ENCODE measurements around the gene SEMA6B. TPM values are rescaled to one million over a fixed set of nuclear protein-coding genes. Genes with fewer than 3 reads are reported as not detected.
A peak's percentile ranks its signal among the peaks of the same experiment; 100 is the strongest.

The SEMA6B gene
- total and polyA plus RNA-seq, 2 donors (not counting 3 experiments of a cell fraction or from before 2014, with no cell fraction given), result 97.8 to 176 TPM

- intact Hi-C loops (cut with micrococcal nuclease) (no loop called here), dilution Hi-C loops (cut with MboI; ENCODE audit: extremely low pct_ligation_motif_present, low sequenced_read_pairs) (no loop called here)
- Histone ChIP-seq H3K9me1 (replicated peaks; ENCODE audit: control insufficient read depth, extremely low read depth, insufficient read depth, low read length) (no peaks in the 10 kb centered on the region), H3K79me2 (ENCODE audit: control insufficient read depth, insufficient read depth, low read length) (no peaks in the 10 kb centered on the region), H3K4me3 (replicated peaks in 1 of 3; ENCODE audit: insufficient read depth in 1 of 3, low read depth in 1 of 3, low read length in 3 of 3) (peak overlapping the region; percentile 11 to 90 (median 31)), H3K4me1 (ENCODE audit: control insufficient read depth, extremely low read depth, insufficient read depth, low read length) (peaks cover 26% of the 10 kb centered on the region), H3K9me3 (replicated peaks; ENCODE audit: control insufficient read depth, insufficient read depth, low read length) (no peaks in the 10 kb centered on the region), H3K27ac (ENCODE audit: insufficient read depth, low read depth, low read length) (no peak overlapping the region), H3K9ac (replicated peaks; ENCODE audit: extremely low read depth, insufficient read depth, low read length) (peak overlapping the region; percentile 32), H3K36me3 (ENCODE audit: control insufficient read depth in 2 of 2, extremely low read depth in 1 of 2, insufficient read depth in 2 of 2, low read length in 2 of 2) (peaks cover 0 to 8% of the 10 kb centered on the region in 2 experiments), H4K20me1 (replicated peaks; ENCODE audit: control insufficient read depth, extremely low read depth, insufficient read depth, low read length) (no peaks in the 10 kb centered on the region), H3K4me2 (ENCODE audit: insufficient read depth, low read length) (peak overlapping the region; percentile 42), H2AFZ (ENCODE audit: low read depth, low read length) (no peak overlapping the region), H3K27me3 (ENCODE audit: control insufficient read depth in 2 of 2, insufficient read depth in 2 of 2, low read length in 2 of 2) (no peaks in the 10 kb centered on the region)
- TF ChIP-seq MAX (IDR thresholded peaks at IDR 0.05; ENCODE audit: insufficient read depth, insufficient read length), result peak; percentile 4
- peak in 1 of 2 donors; percentile 34 for TF ChIP-seq CTCF (IDR thresholded peaks at IDR 0.05; ENCODE audit: extremely low read depth in 1 of 2, insufficient read depth in 1 of 2, low read depth in 1 of 2, low read length in 2 of 2)
- TF ChIP-seq FOS (IDR thresholded peaks at IDR 0.05; ENCODE audit: borderline replicate concordance, insufficient read depth, low read length), result no peak
- ChIA-PET POLR2A (no interaction called here), CTCF (interaction anchor here (0.6 to 3.4 kb wide), 8 partner anchors 11 to 56 kb away, joined by 3 to 18 read pairs (median 4); partner anchors contain the start of gene SEMA6B)
- FAIRE-seq, result no peak
- no peak for DNase-seq (ENCODE audit: low read depth, low spot score)
- no TSS peak for BruUV-seq (replicated peaks)
Observed at GRCh38 chr19:4580021-4580901, 20.8 kb upstream of the SEMA6B start.

Measured in endothelial cell of umbilical vein (primary cell).